DMS53 treated with DMSO at 0.1 percent for 48 hours (cell line): ENCODE results near the gene C11orf98.
A peak's percentile ranks its signal among the peaks of the same experiment; 100 is the strongest.
"Not testable (repeated sequence)": the region's sequence is repeated elsewhere in the genome, so short reads cannot be mapped to it uniquely, and the experiment has no call there.

Experiments
- DNase-seq: peaks from one replicate; lab custom pipeline; 2025; ENCODE audit not compliant: unreplicated experiment; lab: John Stamatoyannopoulos, UW

C11orf98 gene

DNA sequence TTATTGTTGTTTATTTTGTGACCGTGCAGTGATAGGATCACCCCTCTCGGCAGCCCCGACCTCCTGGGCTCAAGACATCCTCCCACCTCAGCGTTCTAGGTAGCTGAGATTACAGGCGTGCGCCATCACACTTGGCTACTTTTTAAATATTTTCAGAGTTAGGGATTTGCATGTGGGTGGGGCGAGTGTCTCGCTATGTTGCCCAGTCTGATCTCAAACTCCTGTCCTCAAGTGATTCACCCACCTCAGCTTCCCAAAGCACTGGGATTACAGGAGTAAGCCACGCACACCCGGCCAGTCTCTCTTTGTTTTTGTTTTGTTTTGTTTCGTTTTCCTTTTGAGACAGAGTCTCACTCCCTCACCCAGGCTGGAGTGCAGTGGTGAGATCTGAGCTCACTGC lies 10.7 kb downstream of the C11orf98 start:
- no peak for DNase-seq

DNA sequence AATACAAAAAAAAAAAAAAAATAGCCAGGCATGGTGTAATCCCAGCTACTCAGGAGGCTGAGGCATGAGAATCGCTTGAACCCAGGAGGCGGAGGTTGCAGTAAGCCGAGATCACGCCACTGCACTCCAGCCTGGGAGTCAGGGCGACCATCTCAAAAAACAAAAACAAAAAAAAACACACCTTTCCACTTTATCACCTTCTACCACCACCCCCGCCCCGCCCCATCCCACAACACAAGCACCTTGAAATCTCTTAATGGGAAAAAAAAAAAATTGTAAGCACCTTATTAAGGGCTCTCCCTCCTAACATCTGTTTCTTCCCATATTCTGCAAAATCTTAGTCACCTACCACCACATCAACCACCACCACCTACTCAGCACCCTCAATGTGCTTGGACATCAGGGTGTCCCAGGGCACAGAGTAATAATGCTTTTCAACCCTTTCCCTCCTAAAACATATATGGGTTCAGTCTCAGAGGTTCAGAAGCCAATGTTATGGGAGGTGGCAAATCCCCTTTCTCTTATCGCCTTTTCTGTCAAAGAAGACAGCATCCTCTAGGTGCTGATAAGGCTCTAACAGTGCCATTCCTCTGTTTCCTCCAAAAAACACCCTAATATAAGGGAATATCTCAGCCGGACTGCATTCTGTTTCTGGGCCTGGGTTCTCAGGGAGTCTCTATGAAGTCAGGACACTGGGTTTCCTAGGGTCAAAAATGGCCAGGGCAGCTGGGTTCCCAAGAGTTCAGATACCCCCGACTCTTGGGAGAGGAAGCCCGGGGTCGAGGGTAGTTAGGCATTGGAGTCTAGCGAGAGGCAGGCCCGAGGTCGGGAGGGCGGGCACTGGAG lies 12.6 kb downstream of the C11orf98 start:
- DNase-seq, result no peak

DNA sequence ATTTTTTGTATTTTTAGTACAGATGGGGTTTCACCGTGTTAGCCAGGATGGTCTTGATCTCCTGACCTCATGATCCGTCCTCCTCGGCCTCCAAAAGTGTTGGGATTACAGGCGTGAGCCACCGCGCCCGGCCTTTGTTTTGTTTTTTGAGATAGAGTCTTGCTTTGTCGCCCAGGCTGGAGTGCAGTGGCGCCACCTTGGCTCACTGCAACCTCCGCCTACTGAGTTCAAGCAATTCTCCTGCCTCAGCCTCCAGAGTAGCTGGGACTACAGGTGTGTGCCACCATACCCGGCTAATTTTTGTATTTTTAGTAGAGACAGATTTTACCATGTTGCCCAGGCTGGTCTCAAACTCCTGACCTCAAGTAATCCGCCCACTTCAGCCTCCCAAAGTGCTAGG lies 14.7 kb downstream of the C11orf98 start:
- DNase-seq, result not testable (repeated sequence)

DNA sequence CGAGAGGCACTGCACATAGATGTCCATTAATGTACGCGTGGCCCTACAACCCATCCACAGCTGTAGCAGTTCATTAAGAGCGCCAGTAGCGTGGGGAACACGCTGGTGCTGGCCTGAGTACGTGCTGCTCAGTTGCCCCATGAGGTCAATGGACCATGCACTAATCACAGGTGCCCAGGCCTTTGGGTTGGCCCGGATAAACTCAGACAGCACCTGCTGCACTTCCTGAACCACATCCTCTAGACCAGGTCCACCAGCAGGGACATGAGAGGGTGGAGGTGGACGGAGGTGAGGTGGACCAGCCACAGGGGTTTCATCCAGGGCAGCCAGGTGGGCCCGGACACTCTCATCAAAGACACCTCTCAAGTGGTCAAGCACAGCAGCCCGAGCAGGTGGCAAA lies 15.5 kb downstream of the C11orf98 start:
- no peak for DNase-seq

DNA sequence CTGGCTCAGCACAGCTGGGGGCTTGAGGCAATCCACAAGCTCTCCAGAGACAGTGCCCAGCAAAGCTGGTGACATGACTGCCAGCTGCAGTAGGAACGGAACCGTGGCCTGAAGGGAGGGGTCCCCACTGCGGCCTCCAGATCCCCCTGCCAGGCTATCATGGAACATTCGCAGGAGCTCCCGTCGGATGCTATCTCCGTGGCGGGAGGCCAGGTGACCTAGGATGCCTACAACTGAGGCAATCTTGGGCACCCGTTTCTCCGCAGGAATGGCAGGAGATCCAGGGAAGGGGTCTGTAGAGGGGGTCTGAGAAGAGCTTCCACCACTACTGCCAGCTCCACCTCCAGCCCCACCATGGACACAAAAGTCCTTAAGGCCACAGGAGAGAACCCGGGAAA lies 16.0 kb downstream of the C11orf98 start:
- DNase-seq, result no peak

DNA sequence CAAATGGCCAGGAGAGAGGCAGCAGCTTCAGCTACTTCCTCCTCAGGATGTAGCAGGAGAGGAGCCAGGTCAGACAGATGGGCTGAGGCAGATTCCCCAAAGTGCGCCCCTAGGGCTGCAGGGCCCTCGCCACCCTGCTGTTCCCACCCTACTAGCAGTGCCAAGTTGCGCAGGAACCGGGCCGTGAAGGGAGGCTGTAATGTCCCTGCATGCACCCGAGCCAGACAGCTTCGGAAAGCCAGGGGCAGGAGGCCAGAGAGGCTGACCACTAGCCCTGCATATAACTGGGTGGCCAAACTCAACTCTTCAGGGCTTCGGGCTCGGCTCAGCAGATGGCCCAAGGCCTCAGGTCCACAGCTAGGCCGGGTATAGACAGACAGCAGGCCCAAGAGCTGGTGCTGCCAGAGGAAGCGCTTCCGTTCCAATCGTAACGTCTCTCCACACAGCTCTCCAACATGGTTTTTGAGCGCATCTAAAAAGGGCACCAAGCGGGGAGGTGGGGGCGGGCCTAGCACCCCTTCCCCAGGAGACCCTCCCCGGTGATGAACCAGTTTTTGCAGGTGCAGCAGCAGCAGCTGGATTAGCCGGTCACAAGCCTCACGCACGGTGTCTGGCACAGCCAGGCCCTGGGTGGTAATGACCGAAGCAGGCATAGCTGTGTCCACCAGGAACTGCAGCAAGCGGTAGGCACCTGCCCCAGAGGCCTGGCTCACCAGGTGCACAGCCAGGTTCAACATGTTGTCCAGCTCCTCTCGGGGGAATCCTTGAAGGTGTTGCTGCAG lies 16.6 kb downstream of the C11orf98 start:
- DNase-seq, result no peak

DNA sequence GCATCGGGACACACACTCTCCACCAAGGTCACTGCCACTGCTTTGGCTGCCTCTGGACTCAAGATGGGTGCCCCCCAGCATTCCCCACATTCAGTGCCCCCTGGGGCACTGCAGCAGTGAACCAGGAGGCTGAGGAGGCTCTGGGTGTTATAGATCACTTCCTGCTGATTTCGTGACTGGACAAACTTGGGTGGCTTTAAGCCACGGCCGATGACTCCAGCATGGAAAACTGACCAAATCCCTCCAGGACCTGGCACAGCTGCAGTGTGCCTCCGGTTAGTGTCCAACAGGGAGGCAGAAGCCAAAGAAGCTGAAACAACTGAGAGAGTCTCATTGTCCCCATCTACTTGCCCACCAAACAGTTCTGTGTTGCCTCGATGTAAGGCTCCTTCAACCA lies 17.4 kb downstream of the C11orf98 start:
- DNase-seq, result no peak

DNA sequence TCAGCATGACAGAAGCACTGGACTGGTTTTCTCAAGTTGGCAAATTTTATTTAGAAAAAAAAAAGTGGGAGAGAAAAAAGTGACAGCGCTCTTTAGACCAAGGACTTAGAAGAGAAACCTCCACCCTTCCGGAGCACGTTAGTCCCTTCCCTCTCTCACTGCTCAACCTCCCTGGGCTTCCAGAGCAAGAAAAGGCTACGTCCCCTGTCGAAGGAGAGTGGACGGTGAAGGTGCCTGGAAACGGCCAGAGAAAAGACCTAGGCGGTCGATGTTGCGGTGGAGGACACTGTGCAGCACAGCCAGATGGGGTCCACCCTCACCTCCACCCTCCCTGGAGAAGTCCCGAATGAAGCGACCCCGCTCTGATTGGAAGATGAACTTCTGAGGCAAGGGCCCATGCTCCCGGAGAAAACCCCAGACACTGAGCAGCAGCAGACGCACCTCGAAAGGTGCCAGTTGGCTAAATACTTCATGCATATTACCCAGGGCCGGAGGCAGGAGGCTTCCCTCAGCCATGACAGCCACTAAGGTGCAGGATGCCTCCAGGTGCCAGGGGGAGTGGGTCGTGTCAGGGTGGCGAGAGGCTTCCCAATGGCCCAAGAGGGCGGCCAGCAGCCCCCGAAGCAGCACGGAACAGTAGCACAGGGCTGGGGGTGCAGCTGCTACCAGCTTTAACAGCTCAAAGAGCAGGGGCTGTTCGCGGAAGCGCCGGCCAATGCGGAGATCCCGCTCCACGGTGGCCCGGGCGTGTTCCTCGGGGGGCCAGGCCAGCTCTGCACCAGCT lies 18.0 kb downstream of the C11orf98 start:
- DNase-seq, result no peak

DNA sequence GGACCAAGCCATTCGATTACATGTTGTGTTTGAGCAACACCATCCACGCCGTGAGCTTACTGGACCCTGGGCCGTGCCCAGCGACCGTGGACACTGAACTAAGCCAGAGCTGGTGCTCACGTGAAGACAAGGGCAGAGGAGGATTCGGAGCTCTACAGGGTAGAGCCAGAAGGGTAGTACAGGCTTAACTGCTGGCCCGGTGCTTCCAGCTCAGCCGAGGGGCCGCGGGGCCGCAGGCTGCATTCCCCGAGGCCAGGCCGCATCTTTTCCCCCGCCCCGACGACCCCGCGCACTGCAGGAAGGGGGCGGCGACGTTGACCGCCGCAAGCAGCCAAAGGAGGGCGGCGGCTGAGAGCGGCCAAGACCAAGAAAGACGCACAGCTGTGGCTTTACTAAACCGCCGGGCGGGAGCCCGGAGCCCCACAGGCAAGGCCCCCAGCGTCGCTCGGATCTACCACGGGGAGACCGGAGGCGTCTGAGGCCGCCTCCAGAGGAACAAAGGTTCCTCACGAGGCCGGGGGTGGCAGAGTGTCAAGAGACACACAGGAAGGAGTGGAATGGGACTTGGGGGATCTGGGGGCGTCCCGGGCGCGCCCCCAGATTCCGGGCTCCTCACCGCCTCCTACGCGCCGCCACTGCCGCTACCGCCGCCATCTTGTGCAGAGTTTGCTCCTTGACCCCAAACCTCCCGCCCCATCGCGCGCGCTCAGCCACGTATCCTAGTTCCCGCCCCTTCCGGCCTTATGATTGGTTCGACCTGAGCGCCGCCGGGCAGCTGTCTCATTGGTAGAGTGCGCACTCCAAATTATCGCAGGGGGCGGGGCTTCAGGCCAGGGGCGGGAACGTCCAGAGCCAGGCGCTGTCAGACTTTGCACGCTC lies 18.8 kb downstream of the C11orf98 start, which contains the start of gene GANAB:
TSS of gene GANAB (minus strand) at position 668 of the 879 bp plus-strand sequence. CDS start at position 654, 14 bp downstream.
- peak; percentile 95 for DNase-seq

DNA sequence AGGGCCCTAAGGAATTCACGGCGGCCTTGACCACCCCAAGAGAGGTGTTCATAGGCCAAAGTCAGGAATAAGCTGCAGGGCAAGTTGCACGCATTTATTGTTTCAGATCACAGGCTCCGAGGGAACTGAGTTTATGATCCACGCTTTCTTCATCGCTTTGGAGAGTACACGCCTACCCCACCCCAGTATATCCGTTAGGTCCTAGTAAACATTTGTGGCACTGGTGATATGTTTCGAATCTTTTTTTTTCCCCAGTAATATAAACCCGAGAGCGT lies 19.4 kb downstream of the C11orf98 start:
- DNase-seq, result no peak

DNA sequence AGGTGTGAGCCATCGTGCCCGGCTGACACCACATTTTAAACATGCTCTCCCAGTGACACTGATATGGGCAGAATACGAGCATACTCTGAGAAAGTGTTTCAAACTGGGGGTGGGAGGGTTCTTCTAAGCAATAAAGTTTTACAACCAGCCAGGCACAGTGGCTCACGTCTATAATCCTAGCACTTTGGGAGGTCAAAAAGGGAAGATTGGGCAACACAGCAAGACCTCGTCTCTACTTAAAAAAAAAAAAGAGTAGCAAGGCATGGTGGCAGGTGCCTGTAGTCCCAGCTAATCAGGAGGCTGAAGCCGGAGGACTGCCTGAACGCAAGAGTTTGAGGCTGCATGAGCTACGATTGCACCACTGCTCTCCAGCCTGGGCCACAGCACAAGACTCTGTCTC lies 20.8 kb downstream of the C11orf98 start:
- DNase-seq, result no peak

DNA sequence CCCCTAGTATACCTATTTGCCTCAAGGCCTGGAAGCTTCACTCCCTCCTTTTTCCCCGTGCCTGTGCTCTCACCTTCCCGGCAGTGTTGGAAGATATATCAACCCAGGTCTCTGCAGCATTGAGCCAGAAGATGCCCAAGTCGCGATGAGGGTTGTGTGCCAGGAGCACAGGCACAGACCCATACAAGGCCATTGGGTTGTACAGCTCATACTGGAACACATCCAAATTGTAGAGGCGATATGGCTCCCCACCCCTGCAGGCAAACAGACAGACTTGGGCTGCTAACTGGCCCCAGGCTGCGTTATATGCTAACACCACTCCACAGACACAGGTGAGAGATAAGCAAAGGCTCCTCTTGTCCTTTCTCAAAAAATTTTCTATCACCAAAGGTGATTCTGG lies 32.5 kb downstream of the C11orf98 start:
- no peak for DNase-seq

DNA sequence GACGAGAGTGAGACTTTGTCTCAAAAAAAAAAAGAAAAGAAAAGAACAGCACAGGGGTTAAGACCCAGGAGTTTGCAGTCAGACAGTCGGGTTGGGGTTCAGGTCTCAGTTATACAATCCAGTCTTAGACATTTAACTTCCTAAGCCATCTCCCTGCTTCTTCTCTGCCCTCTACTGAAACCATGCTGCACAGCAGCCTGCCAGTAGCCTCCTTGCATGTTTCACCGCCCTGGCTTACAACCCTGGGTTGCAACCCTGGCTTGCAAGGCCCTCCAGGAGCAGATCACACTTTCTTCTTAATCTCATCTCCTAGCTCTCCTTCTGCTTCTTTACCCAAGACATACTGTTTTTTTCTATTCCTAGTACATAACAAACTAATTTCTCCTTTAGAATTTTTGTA lies 37.3 kb downstream of the C11orf98 start:
- no peak for DNase-seq

DNA sequence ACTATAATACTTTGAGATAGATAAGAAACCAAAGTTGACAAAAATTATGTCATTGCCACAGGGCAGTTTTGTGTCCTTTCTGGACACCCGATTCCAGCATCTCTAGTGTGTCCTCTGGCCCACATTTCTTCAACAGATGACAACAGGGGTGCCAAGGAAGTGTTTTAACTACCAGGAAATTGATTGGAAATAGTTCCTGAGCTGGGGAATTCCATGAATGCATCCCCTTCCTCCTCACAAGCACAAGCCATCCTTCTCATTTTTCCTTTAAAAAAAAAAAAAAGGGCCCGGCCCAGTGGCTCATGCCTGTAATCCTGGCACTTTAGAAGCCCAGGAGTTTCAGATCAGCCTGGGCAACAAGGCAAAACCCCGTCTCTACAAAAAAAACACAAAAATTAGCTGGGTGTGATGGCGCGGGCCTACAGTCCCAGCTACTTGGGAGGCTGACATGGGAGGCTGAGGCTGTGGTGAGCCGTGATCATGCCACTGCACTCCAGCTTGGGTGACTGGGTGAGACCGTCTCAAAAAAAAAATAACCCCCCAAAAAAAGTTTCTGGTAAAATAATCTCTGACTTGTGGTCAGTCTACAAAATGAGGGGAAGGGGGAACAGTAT lies 42.4 kb downstream of the C11orf98 start:
- no peak for DNase-seq

DNA sequence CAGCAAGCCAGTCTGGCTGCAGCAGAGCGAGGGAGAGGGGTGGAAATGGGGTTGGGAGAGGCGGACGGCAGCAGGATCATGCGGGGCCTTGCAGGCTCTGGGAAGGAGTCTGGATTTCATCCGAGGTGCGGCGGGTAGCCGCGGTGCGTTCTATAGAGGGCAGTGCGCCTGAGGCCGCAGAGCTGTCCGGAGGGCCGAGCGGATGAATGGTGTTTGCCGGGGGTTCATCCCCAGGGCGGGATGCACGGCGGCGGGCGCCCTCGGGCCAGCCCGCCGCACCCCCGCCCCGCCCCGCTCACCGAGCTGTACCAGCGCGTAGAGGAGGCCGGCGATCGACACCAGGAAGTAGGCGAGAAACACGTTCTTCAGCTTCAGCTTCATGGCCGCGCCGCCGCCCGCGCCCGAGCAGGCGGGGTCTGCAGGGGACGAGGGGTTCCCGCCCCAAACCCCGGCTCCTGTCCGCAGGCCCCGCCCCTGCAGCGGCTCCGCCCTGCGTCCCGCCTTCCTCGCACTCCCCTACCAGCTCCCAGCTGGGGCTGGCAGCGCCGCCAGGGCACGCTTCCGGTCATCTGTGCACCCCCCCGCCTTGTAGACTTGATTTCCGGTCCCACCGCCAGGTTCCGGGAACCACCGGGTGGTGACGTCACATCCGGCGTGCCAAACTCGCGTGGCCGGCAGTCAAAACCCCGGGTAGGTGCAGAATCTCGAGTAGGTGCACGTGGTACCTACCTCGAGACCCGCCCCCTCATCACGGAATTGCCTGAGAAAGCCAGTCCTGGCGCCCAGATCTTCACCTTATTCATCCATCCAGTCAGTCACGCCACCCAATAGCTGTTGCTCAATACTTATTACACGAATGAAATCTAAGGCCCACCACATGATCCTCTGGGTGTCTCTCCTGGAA lies 43.2 kb downstream of the C11orf98 start, which contains the start of gene B3GAT3:
TSS of gene B3GAT3 (minus strand) at position 420 of the 904 bp plus-strand sequence. CDS start at position 381, 39 bp downstream.
- peak; percentile 98 for DNase-seq

DNA sequence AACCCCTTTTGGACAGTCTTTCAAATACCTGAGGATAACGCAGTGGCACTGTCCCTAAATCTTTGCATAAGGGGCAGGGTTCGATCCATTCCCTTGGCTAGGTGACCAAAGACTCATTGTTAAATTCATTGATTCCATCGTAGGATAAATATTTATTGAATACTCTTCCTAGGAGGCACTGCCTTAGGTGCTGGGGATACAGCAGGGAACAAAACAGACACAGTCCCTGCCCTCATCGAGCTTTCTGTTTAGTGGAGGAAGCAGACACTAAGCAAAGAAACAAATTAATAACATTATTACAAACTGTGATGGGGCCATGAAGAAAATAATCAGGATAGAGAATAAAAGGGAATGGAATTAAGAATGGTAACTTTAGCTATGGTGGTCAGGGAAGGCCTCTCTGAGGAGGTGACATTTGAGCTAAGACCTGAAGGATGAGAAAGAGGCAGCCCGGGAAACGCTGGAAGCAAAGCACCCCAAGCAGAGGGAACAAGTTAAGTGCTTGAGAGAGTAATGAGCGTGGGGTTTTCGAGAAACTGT lies 43.9 kb downstream of the C11orf98 start:
- DNase-seq, result no peak

DNA sequence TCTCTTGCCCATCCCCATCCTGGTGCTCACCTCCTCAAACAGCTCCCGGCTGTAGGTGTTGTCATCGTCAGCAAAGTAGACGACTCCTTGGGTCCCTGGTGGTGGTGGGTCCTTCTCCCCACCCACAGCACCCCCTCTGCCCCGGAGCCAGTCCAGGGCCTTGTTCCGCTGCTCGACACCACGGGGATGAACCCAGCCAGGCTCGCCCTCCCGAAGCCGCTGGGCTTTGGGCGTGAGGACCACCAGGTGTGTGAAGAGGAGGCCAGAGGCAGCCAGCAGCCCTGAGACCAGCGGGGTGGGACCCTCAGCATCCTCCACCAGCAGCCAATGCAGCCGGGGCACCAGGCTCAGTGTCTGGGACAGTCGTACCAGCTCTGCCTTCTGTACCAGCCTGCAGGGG lies 48.1 kb downstream of the C11orf98 start:
- not testable (repeated sequence) for DNase-seq

DNA sequence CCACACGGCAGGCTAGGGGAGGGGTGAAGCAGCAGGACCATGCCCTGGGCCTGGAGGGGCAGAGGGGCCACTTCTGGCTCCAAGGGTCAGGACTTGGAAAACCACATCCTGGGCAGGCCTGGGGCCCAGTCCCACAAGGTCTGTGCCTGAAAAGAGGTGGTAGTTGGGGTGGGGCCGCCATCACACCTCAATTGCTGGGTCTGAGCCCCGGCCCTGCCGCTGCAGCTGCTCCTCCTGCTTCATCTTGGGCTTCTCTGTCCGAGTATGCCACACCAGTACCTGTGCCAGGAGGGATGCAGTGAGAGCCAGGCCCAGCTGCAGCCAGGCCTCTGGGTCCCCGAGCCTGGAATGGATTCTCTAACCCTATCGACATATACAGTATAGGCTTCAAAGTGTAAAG lies 49.5 kb downstream of the C11orf98 start:
- DNase-seq, result no peak

DNA sequence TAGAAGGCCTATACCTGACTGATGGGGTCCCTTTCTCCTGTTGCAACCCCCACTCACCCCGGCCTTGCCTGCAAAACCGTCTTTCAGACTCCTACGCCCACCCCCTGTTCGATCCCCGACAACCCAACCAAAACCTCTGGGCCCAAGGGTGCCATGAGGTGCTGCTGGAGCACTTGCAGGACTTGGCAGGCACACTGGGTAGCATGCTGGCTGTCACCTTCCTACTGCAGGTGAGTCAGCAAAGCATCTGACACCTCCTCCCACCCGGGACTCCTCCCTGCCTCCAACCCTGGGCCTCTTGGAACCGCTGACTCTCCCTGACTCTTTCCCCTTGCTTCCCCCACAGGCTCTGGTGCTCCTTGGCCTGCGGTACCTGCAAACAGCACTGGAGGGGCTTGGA lies 50.7 kb downstream of the C11orf98 start:
- DNase-seq, result peak; percentile 46
